ENCODE results near the gene PTP4A1.

DNA sequence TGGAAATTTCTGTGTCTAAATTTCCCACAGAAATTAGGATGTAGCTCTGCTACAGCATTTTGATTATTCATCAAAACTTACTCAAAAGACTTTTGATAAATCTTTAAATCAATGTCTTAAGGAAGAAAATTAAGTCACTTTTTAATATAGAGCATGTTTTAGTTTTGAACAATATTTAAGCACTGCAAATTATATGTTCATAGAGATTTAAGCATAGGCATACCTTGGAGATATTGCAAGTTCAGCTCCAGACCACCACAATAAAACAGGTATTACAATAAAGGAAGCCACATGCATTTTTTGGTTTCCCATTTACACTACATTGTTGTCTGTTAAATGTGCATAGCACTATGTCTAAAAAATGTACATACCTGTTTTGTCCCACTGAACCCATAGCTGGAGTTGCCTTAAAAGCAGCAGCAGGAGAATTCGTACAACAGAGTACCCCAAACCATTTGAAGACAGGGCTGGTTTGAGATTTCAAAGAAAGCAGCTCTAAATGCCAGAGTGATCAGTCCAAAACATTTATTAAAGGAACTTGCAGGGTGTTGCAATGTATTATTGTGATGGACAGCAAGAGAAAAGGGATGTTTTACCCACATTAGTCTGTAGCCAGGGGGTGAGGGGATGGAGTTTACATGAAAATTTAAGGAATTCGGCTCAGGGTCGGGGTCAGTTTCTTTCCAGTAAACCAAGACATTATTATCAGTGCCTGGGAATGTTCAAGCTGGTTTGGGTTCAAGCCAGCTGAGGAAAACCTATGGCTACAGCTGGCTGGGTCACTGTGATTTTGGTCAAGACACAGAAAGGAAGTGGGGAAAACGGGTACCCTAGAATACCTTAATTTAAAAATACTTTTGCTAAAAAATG is 6.3 kb upstream of the PTP4A1 start:
- no peak for TF ChIP-seq POLR2A (IDR thresholded peaks at IDR 0.05)
- TF ChIP-seq CTCF (IDR thresholded peaks at IDR 0.05): no peak
